CD4-positive, alpha-beta T cell treated with Interleukin-17A for 1 hour (primary cell): ENCODE results near the gene CDK5RAP1.

Source experiments
- DNase-seq: peaks from one replicate; pipeline ENCODE4 v3.0.0-alpha.2; 2020

CDK5RAP1 gene

DNA sequence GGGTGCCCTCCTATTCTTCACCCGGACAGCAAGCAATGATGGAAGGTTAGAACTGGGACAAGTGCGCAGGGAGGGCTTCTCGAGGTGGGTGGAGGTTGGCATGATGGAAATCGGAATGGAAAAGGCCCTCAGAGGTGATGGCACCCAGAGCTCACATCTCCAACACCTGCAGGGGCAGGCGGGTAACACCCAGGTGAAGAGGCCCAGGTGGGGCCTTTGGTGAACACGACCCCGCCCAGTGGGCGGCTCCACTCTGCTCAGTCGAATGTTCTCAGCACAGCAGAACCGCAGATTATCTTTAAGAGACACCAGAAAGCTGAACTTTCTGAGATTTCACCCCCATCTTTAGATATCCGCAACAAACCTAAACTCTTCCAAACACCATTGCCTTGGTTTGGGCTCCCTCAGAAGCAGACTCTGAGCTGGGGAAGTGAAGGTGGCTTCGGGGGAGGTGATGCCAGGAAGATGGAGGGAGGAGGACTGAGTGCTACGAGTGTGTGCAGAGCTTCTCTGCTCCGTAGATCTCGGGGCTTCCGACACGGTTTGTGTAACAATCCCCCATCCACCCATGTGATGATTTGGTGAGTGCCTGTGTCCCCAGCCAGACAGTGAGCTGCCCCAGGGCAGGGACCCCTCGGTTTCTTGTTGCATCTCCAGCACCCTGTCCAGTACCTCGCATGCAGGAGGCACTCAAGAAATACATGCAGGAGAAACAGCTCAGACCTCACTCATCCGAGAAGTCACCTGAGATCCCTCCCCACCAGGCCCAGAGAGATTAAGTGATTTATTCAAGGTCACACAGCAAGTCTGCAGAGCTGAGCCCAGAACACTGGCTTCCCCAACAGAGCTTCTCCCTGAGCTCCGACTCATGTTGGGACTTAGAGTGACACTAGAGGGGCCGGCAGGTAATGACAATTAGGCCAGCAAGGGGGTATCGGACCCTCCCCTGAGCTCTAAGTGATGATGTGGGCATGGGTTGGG is 72.9 kb downstream of the CDK5RAP1 start:
- DNase-seq: no peak

DNA sequence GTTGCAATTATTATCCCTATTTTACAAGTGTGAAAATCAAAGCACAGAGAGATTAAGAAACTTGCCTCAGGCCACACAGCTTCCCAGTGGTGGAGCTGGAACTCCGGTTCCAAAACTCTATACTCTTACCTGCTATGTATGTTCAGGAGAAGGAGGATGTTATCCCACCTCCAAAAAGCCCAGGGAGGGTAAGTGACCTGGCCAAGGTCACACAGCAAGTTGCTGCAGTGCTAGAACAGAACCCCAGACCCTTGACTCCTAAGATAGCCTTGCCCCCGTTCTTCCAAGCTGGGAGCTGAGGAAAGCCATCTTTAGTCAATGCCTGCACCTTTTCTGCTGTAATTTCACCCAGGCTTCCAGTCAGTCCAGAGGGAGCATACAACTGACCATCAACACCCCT is 76.0 kb downstream of the CDK5RAP1 start:
- no peak for DNase-seq

DNA sequence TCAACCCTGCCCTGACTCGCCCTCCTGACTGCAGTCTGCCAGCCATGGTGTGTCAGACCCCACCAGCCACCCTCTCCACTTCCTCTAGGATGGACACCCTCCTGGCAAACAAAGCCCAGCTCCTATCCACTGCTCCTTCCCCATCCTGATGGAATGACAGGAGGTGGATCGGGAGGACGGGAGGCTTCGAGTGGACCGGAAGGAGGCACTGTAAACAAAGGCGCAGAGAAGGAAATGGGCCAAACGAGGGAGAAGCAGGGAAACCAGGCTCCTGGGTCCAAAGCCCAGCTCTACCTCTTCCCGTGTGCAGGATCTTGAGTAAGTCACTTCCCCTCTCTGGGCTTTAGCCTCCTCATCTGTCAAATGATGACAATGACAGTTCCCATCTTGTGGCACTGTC is 78.1 kb downstream of the CDK5RAP1 start:
- no peak for DNase-seq

DNA sequence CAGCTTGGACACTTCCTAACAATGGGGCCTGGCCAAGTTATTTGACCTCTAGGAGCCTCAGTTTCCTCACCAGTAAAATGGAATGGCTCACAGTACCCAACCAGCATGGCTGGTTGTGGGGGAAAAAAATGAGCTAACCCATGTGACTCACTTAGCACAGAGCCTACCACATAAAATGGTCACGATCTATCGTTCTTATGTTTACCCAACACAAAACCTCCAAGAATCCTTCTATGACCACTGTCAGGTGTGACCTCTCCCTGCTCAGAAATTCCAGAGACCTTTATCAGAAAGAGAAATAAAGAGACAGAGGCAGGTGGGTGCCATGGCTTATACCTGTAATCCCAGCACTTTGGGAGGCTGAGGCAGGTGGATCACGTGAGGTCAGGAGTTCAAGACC is 78.9 kb downstream of the CDK5RAP1 start:
- no peak for DNase-seq

- no peak for DNase-seq
Observed at GRCh38 chr20:33320006-33320405, 81.3 kb downstream of the CDK5RAP1 start.

GRCh38 chr20:33318096-33318429 is 83.3 kb downstream of the CDK5RAP1 start:
- DNase-seq: no peak

GRCh38 chr20:33317424-33318095 is 83.8 kb downstream of the CDK5RAP1 start:
- no peak for DNase-seq

DNA sequence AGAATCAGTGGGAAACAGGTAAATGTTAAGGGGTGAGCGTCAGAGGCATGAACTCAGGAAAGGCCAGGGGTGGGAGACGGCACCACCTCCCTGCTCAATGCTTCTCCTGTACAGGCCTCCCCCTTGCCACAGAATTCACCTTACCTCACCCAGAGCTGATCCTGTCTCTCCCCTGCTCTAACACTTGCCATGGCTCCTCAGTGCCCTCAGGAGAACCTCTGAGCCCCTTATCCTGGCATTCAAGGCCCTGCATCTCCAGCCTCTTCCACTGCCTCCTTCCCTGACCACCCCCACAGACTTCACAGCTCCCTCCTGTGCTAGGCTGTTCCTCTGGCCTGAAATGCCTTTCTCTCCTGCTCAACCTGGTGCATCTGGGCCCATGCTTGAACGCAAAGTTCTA is 84.4 kb downstream of the CDK5RAP1 start:
- no peak for DNase-seq

DNA sequence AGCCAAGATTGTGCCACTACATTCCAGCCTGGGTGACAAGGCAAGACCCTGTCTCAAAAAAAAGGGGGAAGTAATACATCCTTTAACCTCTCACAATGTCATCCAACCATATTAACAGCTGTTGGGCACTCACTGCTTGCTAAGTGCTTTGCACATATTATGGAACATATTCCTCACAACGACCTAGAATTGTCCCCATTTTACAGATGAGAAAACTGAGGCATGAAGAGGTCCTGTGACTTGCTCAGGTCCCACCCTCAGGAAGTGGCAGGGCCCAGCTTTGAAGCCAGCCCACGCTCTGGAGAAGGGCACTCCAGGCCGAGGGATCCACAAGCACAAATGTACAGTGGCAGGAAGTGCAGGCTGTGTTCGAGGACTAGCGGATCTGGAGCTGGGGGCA is 85.0 kb downstream of the CDK5RAP1 start:
- DNase-seq: no peak

DNA sequence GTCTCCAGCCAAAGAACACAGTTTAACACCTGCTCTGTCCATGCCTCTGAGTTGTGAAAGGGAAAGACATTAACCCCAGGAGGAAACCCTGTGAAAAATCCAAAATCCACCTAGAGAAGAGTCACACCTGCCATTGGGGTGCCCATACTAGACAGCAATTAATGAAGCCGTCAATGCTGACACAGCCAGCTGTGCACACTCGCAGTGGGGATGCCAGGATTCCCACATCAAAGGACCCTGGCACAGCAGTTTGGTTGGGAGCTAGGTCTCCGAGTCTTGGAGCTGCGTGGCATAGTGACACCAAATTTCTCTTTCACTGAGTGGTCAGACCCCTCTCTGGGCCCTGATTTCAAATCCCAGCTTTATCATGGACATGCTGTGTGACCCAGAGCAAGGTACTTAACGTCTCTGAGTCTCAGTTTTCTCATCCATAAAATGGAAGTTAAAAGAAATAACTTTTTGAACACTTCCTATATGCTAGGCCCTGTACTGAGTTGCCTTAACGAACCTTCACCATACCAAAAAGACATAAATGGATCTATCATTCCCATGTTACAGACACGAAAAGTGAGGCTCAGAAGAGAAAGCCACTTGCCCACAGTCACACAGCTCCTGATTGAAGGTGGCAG is 87.5 kb downstream of the CDK5RAP1 start:
- DNase-seq: no peak

DNA sequence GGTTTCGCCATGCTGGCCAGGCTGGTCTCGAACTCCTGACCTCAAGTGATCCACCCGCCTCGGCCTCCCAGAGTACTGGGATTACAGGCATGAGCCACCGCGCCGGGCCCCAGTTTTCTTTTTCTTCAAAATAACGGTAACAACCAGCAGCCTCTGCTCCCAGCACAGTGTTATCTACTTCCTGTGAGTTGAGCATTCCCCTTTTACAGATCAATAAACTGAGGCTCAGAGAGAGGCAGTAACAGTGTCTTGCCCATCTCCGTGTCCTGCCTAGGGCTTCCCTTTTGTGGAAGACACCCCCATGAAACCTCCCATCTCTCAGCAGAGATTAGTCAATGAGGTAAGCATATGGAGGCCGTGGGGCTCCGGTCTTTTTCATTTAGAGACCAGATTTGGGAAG is 88.7 kb downstream of the CDK5RAP1 start:
- no peak for DNase-seq

GRCh38 chr20:33311996-33312395 is 89.3 kb downstream of the CDK5RAP1 start:
- DNase-seq: no peak

DNA sequence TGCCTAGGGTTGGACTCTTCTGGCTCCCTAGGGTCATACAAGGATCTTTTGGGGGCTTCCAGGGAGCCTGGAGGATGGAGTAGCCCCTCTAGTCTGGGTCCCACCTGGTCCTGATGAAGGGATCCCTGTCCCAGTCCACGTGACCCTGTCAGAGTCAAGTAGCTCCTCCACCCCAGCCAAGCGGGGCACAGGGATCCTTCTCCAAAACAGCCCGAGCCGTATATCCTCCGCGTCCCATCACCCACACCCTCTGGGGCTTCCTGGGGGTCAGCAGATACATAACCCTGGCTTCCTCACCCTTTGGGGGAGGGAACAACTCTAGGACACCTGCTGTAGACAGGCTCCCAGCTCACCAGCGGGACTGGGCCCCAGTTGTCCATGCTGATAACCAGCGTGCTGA is 90.3 kb downstream of the CDK5RAP1 start:
- no peak for DNase-seq

DNA sequence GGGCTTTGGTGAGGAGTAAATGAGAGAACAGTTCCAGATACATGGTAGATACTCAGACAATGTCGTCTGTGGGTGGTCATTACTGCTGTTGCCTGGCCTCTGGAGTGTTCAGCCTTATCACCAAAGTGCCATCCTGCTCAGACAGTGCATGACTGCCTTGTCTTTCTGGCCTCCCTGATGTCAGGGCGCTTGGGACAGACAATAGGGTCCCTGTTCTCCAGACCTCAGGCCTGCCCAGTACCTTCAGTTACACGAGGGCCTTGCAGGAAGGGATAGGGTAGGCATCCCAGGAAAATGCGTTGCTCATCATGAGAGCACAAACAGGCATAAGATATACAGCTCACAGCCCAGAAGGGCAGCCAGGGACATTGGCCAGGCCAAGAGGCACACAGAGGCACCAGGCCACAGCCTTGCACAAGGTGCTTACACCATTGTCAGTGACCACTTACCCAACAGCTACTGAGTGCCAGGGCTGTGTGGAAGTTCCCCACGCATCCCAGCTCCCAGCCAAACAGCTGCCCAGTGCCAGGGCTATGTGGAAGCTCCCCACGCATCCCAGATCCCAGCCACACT is 90.9 kb downstream of the CDK5RAP1 start:
- DNase-seq: no peak

GRCh38 chr20:33309631-33310030 is 91.7 kb downstream of the CDK5RAP1 start:
- no peak for DNase-seq
